ENCODE results near the gene RHOH. TPM values are rescaled to one million over a fixed set of nuclear protein-coding genes. Genes with fewer than 3 reads are reported as not detected.

RHOH gene
- total and polyA plus RNA-seq, 2 of the 13 experiments (the other 11 are each of a cell fraction or from before 2014, with no cell fraction given) = 0.57 TPM; not detected in 1

DNA sequence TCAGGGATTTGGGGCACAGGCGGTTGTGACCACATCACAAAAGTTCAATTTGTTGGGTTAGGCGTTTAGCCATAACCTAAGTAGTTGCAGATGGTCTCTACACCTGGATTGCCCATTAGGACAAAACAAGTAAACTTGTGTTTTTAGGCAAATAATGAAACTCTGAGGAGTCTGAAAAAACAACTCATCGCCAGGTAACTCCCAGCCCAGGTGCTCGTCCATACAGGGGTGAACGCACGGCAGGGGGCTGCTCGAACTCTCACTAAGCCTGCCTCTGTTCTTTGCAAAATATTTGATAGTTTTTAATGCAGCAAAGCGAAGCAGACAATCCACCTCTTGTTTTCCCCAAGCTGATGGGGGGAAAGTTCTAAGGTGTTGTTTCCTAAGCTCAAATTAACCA, 559 bp upstream of the RHOH start:
- no peak overlapping the region for H3K9ac ChIP-seq (ENCODE audit: insufficient read depth, low read depth, low read length)
- H3K79me2 ChIP-seq (ENCODE audit: insufficient read depth, low read length) = no peaks in the 10 kb centered on the region
- H3K36me3 ChIP-seq (replicated peaks in 1 of 2; ENCODE audit: control insufficient read depth in 1 of 2, insufficient read depth in 2 of 2, low read length in 2 of 2) = no peaks in the 10 kb centered on the region
- no peak overlapping the region for H3K4me2 ChIP-seq (ENCODE audit: low read depth, low read length)
- BruUV-seq (replicated peaks) = no TSS peak
- intact Hi-C loops (cut with micrococcal nuclease; ENCODE audit: unreplicated experiment) (no loop called here), in situ Hi-C loops (cut with HindIII; ENCODE audit: extremely low pct_ligation_motif_present, low pct_unique_long_range_greater_than_20kb) (no loop called here)
- H3K4me1 ChIP-seq (ENCODE audit: insufficient read depth, low read length) = peaks cover 55% of the 10 kb centered on the region
- no peak overlapping the region for H3K4me3 ChIP-seq (replicated peaks in 1 of 3; ENCODE audit: insufficient read depth in 1 of 3, low read depth in 2 of 3, low read length in 3 of 3)
- no peak overlapping the region for H2AFZ ChIP-seq (ENCODE audit: low read length)
- 92% methylated on average over 8 of the region's 8 CpGs for WGBS (ENCODE audit: low lambda C conversion rate)
- ChIA-PET POLR2A (no interaction called here), CTCF (ENCODE audit: low intra/inter-chr PET ratio, low total read pairs) (no interaction called here)
- no peak overlapping the region for H3K27ac ChIP-seq (ENCODE audit: extremely low read length, insufficient read depth, low read length)
- H3K9me3 ChIP-seq (ENCODE audit: low read length) = no peaks in the 10 kb centered on the region
- no peaks in the 10 kb centered on the region for H4K20me1 ChIP-seq (ENCODE audit: insufficient read depth, low read length)
- no peak for DNase-seq (ENCODE audit: low spot score)
- no peak for TF ChIP-seq TGIF2 (CRISPR knock-in tag; IDR thresholded peaks at IDR 0.05)
- TF ChIP-seq KLF9 (CRISPR knock-in tag; IDR thresholded peaks at IDR 0.05; ENCODE audit: low read depth) = no peak
- H3K27me3 ChIP-seq (ENCODE audit: control insufficient read depth in 1 of 2, insufficient read depth in 2 of 2, low read length in 2 of 2) = no peaks in the 10 kb centered on the region; a peak in 1 of 5 replicates
- ATAC-seq = no peak
- FAIRE-seq = no peak

DNA sequence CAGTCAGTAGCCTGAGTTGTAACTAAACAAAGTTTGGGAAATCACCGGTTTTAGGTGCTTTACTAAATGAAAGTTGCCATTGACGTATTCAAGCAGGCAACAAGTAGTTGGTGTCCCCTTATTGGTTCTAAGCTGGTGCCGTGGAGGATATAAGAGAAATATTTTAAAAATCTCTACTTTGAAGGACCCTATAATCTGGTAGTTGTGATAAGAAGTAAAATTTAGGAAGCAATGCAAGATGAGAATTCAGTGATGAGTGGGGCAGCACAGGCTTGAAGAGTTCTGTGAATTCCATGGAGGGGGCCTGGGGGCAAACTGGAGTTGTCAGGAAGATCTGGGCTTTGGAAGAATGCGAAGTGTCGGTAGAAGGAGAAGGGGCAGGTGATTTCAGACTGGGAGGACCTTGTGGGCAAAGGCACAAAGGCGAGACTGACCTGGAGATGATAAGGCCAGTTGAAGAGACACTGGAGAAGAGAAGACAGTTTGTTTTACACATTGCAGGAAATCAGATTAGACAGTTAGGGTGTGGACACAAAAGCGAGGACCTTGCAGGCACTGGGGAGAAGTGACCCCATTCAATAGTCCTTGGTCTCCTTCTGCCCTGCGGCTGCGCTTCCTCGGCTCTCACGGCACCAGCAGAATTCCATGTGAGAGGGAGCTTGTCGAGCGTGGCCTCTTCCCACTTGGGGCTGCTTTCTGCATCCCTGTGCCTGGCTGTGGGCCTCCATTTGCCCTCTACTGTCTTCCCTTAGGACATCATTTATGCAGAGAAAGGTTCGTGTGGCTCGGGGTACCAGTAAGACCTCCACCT, 1.3 kb downstream of the RHOH start:
- no peak for ATAC-seq
- H4K20me1 ChIP-seq (ENCODE audit: insufficient read depth, low read length) = no peaks in the 10 kb centered on the region
- no peak overlapping the region for H3K9ac ChIP-seq (ENCODE audit: insufficient read depth, low read depth, low read length)
- in situ Hi-C loops (cut with HindIII; ENCODE audit: extremely low pct_ligation_motif_present, low pct_unique_long_range_greater_than_20kb) = no loop called here
- FAIRE-seq = no peak
- intact Hi-C loops (cut with micrococcal nuclease; ENCODE audit: unreplicated experiment) = no loop called here
- 72% methylated on average over 15 of the region's 15 CpGs for WGBS (ENCODE audit: low lambda C conversion rate)
- no peaks in the 10 kb centered on the region for H3K79me2 ChIP-seq (ENCODE audit: insufficient read depth, low read length)
- peaks cover 38% of the 10 kb centered on the region for H3K4me1 ChIP-seq (ENCODE audit: insufficient read depth, low read length)
- BruUV-seq (replicated peaks) = no TSS peak
- no peak overlapping the region for H3K4me2 ChIP-seq (ENCODE audit: low read depth, low read length)
- no peaks in the 10 kb centered on the region for H3K9me3 ChIP-seq (ENCODE audit: low read length)
- H3K36me3 ChIP-seq (replicated peaks in 1 of 2; ENCODE audit: control insufficient read depth in 1 of 2, insufficient read depth in 2 of 2, low read length in 2 of 2) = no peaks in the 10 kb centered on the region
- POLR2A ChIA-PET = no interaction called here
- CTCF ChIA-PET (ENCODE audit: low intra/inter-chr PET ratio, low total read pairs) = no interaction called here
- H3K27me3 ChIP-seq (ENCODE audit: control insufficient read depth in 1 of 2, insufficient read depth in 2 of 2, low read length in 2 of 2) = no peaks in the 10 kb centered on the region; a peak in 1 of 5 replicates
- no peak overlapping the region for H3K4me3 ChIP-seq (replicated peaks in 1 of 3; ENCODE audit: insufficient read depth in 1 of 3, low read depth in 2 of 3, low read length in 3 of 3)
- no peak overlapping the region for H3K27ac ChIP-seq (ENCODE audit: extremely low read length, insufficient read depth, low read length)
- DNase-seq (ENCODE audit: low spot score) = no peak
- H2AFZ ChIP-seq (ENCODE audit: low read length) = no peak overlapping the region
- TF ChIP-seq FLYWCH1 (CRISPR knock-in tag; IDR thresholded peaks at IDR 0.05) = no peak
- TF ChIP-seq ZNF207 (IDR thresholded peaks at IDR 0.05; ENCODE audit: borderline replicate concordance) = no peak
- no peak for TF ChIP-seq IRX3 (CRISPR knock-in tag; IDR thresholded peaks at IDR 0.05; ENCODE audit: borderline replicate concordance, low read depth)
- TF ChIP-seq SATB2 (CRISPR knock-in tag; IDR thresholded peaks at IDR 0.05) = no peak
- no peak for TF ChIP-seq MXD3 (CRISPR knock-in tag; IDR thresholded peaks at IDR 0.05)
- TF ChIP-seq ZNF430 (CRISPR knock-in tag; IDR thresholded peaks at IDR 0.05) = no peak
- no peak for TF ChIP-seq GFI1 (CRISPR knock-in tag; IDR thresholded peaks at IDR 0.05; ENCODE audit: borderline replicate concordance)
- TF ChIP-seq ZNF747 (CRISPR knock-in tag; IDR thresholded peaks at IDR 0.05; ENCODE audit: borderline replicate concordance) = no peak
- TF ChIP-seq, protein P1, sequence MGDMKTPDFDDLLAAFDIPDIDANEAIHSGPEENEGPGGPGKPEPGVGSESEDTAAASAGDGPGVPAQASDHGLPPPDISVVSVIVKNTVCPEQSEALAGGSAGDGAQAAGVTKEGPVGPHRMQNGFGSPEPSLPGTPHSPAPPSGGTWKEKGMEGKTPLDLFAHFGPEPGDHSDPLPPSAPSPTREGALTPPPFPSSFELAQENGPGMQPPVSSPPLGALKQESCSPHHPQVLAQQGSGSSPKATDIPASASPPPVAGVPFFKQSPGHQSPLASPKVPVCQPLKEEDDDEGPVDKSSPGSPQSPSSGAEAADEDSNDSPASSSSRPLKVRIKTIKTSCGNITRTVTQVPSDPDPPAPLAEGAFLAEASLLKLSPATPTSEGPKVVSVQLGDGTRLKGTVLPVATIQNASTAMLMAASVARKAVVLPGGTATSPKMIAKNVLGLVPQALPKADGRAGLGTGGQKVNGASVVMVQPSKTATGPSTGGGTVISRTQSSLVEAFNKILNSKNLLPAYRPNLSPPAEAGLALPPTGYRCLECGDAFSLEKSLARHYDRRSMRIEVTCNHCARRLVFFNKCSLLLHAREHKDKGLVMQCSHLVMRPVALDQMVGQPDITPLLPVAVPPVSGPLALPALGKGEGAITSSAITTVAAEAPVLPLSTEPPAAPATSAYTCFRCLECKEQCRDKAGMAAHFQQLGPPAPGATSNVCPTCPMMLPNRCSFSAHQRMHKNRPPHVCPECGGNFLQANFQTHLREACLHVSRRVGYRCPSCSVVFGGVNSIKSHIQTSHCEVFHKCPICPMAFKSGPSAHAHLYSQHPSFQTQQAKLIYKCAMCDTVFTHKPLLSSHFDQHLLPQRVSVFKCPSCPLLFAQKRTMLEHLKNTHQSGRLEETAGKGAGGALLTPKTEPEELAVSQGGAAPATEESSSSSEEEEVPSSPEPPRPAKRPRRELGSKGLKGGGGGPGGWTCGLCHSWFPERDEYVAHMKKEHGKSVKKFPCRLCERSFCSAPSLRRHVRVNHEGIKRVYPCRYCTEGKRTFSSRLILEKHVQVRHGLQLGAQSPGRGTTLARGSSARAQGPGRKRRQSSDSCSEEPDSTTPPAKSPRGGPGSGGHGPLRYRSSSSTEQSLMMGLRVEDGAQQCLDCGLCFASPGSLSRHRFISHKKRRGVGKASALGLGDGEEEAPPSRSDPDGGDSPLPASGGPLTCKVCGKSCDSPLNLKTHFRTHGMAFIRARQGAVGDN (CRISPR knock-in tag; IDR thresholded peaks at IDR 0.05) = no peak
- no peak for TF ChIP-seq MAFF (IDR thresholded peaks at IDR 0.05; ENCODE audit: low read depth, low read length)
- TF ChIP-seq ZNF607 (CRISPR knock-in tag; IDR thresholded peaks at IDR 0.05; ENCODE audit: borderline replicate concordance) = no peak

Data from HepG2 (cell line).